Activated effector memory CD4-positive, alpha-beta T cell treated with anti-CD3 and anti-CD28 coated beads, Interleukin-2, amount 50 U/mL, for 16 hours (primary cell): ENCODE measurements around the gene TAPT1.
"Not testable (repeated sequence)": the region's sequence is repeated elsewhere in the genome, so short reads cannot be mapped to it uniquely, and the experiment has no call there.

Source experiments
- DNase-seq: peaks from one replicate; pipeline ENCODE4 v3.0.0-alpha.2; 2020

TAPT1 gene

DNA sequence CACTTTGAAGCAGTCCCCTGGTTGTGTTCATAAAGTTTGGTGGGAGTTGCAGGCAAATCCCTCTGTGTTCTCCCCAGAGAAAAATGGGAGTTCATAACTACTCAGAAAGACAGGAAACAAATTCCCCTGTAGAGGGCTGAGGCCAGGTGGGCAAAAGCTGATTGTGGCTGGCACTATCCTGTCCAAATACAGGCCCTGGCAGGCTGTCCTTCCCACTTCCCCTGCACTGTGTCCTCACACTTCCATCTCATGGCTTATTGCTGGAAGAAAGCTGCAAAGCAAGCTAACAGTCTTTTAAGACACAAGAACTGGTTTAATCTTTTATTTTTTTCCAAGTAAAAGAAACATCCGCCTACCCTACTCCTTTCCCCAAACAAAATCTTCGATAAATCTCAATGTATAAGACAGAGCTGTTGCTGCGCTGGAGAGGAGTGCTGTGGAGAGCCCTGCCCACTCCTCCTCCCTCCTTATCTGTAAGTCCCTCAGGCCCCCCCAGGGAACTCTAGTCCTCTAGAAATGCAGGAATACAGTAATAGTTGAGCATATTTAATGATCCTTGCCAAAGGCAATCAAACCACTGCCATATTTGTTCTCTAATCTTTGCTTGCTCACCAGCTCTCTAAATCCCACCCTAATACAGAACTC lies 14.0 kb downstream of the TAPT1 start:
- DNase-seq = no peak

DNA sequence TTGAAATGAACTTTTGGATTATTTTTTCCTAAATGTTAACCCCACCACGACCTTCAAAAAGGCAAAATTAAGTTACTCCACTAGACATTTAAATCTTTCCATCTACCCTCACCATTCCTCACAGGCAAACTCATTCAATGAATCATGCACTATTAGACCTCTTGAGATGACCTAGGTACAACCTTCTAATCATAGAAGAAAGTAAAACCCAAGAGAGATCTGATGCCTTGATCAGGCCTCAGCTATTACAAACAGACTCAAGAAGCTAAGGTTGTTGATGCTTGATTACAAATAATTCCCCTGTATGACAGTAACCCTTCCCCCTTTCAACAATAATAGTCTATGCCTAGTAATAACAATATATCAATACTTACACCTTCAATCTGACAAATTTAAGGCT lies 18.9 kb downstream of the TAPT1 start:
- DNase-seq = no peak

DNA sequence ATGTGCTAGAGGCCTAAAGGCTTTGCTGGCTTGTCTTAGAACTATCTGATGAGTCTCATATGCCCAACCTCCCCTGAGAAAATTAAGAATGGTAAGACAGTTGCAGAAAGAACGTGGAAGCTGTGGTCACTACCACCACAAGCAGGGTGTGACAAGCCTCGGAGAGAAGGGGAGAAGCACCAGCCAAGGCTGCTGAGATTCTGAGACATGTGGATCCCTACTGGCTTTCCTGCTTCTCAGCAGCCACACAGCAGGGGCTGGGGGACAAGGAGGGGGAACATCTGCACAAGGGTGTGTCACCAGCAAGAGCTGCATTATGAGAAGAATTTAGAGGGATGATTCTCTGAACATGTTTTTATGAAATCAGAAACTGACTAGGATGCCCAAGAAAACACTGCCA lies 19.4 kb downstream of the TAPT1 start:
- DNase-seq = no peak

DNA sequence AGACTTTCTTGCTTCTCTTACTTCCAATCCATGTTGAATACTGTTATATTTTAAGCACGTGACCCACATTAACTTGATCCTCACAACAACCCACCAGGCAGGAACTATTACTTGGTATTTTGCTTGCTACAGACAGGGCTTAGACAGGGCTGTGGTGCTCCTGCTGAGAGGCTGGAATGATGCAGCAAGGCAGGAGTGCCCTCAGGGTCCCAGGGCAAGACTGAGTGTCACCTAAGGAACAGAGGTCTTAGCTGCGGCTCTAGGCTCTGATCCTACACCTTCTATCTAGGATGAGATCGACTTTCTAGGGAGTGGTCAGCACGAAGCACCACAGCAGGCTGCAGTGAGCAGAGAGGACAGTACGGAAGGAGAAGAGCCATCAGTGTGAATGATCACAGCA lies 20.0 kb downstream of the TAPT1 start:
- DNase-seq = no peak

DNA sequence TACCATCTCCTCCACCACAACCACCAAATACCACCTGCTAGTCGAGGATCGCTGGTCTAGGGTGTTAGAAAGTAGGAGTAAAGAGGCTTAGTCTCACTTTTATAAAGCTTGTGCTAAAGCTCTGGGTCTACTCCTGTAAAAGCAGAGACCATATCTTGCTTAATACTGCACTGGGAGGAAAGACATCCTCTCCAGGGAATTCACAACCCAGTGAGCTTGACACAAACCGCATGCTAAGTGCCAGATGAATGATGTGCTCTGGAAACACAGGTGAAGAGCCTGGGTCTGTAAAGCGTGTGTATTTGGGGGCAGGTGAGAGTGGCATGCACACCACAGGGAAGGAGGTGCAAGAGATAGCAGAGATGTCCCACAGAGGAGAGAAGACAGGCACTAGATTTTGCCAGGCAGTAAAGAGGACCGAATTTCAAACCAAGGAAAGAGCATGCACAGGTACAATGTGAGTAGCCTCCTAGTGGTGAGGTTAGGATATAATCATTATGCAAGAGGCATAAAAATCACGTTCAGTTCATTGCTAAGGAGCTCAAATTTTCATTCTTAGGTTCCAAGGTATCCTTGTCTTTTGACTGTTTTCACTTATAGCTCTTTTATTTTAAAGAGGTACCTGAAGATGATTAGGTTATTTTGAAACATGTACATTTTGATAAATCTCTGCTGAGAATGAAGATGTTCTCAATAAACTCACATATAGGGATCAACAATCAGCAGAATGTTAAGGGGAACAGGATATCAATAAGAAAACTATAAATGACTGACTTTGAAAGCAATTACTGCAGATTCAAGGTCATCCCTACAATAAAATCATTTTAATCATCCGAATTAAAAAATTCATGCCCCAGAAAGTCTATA lies 20.7 kb downstream of the TAPT1 start:
- DNase-seq = no peak

DNA sequence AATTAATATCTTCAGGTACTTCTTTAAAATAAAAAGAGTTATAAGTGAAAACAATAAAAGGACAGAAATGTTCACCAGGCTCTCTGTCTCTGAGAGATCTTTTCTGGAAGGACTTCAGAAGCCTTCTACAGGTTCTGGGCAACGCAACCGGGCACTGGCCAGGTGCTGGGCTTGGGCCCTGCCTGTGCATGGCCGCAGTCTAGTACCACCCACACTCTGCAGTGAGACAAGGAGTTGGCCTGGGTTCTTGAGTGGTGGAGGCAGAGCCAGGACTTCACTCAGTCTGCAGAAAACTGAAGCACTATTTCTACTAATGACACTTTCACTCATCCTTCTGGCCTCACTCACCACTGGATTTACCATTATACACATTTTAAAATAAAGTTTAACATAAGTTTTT lies 21.8 kb downstream of the TAPT1 start:
- DNase-seq = no peak

DNA sequence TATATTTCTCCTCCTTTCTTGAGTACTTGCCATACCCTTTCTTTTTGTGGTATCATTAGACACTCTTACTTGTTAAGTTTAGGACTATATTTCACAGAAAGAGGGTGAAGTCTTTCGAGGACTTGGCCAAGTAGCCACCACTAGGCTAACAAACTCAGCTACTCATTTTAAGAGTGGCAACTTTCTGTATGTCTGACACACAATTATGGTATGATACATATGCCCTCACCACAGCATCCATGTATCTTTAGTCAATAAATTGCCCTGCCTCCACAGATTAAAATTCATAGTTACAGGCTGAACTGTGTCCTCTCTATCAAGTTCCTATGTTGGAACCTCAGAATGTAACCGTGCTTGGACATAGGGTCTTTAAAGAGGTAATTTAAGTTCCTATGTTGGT lies 23.2 kb downstream of the TAPT1 start:
- no peak for DNase-seq

DNA sequence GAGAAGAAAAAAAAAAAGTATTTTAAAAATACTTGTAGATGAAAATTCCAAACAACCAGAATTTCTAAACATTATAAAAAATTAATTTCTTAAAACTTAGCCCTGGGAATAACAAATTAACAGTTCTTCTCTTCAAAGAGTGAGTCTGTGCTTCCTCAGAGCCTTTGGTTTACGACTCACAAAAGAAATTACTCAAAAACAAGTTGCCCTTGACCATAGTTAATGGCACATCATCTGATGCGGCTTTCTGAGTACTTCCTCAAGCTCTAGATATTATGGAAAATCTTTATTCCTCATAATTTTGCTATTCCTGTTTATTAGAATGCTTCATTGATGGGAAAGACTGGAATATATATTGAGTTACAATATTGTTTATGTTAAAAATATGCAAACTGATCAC lies 23.7 kb downstream of the TAPT1 start:
- DNase-seq = no peak

DNA sequence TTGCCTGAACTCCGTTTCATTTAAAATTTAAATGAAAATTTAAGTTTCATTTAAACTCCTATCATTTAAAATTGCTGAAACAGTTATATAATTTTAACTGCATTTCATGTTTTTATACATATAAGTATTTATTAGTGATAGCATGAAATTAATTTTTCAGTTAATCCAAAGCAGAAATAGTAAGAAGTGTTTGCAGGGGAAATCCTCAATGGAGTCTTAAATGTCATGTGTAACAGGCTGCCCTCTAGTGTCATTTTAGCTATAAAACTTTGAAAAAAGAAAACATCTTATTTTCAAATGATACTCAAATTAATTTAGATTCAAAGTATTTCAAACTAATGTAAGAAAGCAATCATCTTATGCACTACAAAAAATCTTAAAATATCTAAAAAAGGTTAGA lies 27.2 kb downstream of the TAPT1 start:
- no peak for DNase-seq

DNA sequence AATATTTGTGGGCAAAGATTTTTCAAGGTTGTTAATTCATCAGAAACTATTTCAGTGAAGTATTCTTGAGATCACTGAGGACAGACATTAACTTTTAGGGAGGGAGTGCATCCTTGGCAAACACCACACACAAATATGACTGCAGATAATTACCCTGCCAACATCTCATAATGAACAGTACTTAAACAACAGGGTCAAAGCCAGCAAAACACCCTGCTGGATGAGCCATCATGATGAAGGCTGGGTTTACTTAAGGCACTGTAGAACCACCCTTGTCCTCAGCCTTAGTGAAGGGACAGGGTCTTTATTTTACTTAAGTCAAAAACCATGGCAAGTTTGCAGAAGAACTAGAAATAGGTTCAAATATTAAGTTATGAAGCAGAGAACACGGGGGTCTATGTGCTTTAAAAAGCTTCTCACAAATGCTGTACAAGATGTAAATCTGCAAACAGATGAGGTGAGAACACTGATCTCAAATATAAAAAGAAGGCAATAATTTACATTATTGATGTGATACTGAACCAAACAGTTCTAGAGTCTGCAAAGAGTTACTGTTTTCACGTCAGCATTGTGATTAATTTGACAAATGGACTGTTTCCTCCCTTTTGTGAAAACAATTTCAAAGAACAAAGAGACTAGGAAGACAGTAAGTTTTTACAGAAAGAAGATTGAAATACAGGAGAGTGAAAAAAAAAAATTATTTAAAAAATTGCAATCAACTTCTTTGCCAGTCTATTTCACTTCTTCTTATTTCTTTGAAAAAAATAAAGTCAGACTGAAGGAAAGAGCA lies 28.2 kb downstream of the TAPT1 start:
- DNase-seq = no peak

DNA sequence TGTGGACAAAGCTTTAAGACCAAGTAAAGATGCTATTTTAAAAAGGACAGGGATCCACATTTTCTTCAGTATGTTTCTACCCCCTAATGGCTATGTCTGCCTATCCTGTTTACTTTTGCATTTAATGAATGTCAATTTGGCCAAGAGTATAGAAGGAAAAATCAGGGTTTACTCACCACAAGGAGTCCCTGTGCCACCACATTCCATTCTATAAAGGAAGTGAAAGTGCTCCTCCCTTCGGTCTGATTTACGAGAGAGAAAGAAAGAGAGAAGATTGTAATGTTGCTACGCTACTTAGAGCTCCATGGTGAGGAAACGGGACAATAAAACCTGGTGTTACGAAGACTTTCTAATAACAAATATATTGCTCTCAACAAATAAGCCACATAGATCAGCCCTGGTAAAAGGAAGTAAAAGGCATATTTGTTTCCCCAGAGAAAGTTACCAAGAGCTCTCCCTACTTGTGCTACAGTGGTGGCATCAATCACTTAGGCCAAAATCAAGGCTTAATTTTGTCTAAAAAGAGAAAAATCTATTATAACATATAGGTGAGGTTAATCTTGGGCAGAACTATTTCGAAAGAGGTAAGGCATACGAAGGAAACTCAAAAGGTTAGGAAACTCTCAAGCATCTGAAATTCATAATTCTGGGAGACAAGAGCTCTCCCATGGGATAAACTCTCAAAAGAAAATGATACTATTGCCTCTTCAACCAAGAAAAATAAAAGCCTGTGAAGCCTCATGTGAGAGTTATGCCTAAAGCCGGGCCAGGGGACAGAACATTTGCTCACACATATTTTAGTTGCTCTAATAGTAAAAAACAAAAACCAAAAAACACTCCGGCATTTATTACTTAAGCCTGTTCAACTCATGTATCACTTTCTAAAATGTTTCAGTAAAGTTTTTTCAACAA lies 29.5 kb downstream of the TAPT1 start:
- DNase-seq = no peak

DNA sequence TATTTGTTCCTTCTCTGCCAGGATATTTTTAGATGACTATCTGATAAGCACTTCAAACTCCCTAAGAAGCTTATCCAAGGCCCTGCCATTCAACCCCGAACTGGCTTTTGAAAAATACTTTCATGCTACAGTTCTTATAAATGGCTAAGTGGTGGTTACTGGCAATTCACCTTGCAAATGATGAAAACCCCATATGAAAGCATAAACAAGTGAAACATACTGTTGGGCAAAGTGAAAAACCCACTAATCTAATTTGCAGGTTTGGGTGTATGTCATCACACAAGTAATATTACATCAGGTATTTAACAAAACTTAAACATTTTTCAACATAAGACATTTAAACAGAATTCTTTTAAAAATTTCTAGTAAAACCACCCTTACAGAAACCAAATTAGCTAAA lies 31.1 kb downstream of the TAPT1 start:
- no peak for DNase-seq

DNA sequence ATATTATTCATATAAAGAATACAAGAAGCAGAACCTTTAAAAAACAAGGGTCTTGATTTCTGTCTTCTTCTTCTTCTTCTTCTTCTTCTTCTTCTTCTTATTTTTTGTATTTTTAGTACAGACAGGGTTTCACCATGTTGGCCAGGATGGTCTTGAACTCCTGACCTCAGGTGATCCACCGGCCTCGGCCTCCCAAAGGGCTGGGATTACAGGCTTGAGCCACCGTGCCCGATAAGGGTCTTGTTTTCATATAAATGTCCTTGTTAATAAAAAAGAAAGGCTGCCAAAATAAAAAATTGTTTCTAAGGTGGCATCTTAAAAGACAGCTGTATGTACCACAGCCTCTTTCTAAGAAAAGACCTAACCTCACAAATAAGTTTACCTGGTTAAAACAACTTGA lies 31.5 kb downstream of the TAPT1 start:
- DNase-seq = not testable (repeated sequence)

DNA sequence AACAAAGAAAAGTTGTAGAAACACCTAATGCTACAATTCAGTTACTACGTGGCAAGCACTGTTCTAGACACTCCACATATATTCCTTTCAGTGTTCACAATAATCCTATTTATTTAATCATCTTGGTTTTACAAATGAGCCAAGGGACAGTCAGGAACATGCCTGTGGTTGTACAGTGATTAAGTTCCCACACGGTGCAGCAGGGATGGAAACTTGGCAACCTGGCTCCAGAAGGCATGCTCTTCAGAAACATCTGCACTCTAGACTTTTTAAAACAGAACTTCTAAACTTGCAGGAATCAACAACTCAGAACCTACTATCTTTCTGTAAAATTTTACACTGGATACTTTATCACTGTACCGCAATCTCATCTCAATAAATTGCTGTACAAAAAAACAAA lies 32.1 kb downstream of the TAPT1 start:
- no peak for DNase-seq

DNA sequence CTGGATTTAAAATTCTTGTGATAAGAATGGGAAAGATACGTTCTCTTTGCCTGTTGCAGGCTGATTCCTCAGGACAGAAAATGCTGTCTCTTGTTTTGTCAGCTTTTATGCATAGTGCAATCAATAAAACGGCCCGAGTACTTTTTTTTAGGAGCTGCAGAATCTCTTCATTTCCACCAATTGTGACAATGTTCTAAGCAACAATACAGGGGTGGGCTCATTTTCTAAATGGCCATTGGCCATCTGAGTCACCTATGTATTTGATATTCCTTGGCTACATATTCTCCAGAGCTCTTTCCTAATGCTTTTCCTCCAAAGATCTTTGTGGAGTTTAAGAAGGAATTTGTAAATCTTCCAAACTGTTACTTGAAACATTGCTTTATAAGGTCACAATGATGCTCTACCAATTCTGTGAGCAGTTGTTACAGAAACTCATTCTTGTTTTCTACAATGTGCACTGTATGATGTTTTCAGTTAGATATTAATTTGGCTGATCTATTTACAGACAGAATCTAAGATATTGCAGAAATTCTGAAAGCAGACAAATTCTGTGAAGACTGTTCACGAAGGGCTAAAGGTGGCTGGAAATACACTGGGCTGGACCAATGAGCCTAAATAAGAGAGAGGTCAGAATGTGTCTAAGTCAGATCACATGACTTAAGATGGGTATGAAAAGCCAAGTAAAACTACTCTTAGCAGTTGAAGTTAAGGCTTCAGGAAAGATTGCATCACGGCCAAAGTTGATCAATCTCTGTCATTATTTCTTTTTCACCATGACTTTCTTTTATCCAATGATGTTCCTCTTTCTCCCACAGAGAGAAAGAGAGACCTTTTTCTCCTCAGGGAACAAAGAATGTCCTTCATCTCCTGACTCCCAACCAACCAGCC lies 33.4 kb downstream of the TAPT1 start:
- DNase-seq = no peak

DNA sequence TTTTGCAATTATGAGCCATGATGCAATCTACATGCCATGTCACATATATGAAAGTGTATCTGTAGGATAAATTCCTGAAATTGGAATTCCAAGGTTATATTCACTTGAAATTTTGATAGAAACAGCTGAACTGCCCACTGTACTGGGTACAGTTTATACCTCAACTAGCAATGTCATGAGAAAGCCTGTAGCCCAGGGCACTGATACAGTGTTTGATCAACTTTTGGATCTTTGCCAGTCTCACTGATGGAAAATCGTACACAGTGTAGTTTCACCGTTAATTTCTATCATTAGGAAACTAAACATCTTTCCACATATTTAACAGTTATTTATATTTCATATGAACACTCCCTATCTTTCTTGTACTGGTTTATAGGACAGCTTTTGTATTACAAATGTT lies 34.2 kb downstream of the TAPT1 start:
- no peak for DNase-seq

DNA sequence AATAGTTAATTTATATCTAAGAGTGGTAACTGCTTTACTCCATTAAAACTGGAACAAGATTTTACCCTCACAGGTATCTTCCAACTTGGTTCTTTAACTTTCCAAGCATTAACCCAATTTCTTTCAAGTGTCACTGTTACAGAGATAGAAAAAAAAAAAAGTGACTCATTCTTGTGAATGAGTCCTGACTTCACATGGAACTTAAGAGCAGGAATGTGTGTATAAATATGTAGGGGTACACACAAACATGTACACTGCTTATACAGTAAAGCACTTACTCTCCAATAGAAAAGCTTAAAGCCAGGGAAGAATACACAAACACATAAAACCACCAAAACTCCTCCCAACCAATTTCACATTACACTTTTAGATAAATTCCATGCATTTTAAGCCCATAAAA lies 38.8 kb downstream of the TAPT1 start:
- no peak for DNase-seq

DNA sequence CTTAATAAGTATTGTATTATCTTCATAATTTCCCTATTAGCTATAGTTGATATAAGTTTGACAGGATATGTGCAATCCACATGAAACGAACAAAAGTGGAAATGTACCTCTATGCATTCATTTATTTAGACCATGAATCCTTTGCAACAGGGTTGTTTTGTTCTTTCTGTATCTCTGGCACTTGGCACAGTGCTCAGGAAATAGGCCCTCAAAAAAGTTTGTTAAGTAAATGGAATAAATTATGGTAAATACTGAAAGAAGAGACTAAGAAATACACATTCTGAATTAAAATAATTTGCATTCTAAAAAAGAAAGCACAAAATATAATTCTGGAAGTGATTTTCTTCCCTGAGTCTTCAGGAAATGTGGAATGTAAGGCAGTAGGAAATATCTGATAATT lies 39.3 kb downstream of the TAPT1 start:
- no peak for DNase-seq

DNA sequence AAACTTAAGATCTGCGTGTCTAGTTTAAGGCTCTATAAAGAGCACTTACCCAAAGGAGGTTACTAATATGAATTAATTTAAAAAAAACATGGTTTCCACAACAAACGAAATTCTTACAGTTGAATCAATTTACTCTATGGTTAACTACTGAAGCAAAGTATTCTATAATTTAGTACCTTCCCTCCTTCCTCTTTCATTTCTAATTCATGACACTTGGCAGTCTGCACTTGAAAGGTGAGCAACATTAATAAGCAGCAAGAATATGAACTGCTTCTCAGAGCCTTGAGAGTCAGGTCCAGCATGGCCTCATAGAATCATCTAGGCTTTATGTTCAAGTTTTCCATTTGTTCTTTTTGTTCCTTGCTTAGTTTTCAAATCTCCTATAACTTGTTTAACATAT lies 42.7 kb downstream of the TAPT1 start:
- no peak for DNase-seq

DNA sequence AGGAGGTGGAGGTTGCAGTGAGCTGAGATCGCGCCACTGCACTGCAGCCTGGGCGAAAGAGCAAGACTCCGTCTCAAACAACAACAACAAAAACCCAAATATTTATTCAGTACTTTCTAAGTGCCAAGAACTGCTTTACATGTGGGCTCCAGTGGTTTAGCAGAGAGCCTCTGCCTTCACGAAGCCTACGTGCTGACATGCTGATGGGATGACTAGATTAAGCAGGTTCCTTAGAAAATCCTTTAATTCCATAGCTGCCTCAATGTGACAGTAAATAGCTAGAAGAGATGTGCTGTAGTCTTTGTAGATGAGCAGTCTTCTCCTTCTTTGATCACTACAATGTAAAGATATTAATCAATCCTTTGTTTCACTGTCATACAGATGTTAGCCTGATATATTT lies 49.6 kb downstream of the TAPT1 start:
- no peak for DNase-seq

DNA sequence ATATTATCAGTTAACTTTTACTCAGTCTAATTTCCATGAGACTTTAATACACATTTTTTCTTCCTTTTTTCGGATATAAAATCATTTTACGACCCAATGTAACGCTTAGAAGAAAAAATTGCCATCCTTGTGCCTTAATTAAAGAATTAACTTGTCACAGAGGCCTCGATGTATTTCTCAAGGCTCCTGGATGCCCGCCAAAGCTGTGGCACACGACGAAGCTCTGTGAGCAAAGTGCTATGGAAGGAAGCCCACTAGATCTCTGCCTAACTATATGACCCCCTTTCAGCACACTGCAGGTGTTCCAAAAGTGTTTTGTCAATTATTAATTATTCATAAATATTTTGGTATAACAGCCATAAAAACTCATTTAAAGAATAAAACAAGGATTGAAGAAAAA lies 54.4 kb downstream of the TAPT1 start:
- no peak for DNase-seq

DNA sequence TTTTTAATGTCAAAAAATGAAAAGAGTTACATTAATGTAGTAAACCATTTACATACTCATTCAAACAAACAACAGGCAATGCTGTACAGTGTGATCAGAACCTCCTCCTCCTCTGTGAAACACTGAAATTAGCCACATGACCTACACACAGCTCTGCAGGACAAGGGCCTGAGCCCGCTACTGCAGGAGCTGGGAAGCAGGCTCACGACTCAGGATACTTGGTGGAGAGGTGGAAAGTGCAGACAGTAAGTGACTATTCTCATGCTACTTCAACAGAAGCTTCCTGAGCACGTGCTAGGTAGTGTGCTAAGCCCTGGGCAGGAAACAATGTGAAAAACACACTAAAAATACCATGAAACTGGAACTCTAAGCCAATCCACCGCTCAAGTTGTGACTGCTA lies 56.8 kb downstream of the TAPT1 start:
- DNase-seq = peak; percentile 21
